ENCODE data around the gene TMEM121.

Gene TMEM121

GRCh38 chr14:105487449-105487985, 38.9 kb upstream of the TMEM121 start:
- peak overlapping the region; percentile 99 for H3K4me2 ChIP-seq
- peaks cover 40% of the 10 kb centered on the region for H3K27me3 ChIP-seq
- peaks cover 80% of the 10 kb centered on the region for H3K4me1 ChIP-seq
- peaks cover 38% of the 10 kb centered on the region for H4K20me1 ChIP-seq
- peak overlapping the region; percentile 58 for H3K27ac ChIP-seq
- peak overlapping the region; percentile 72 for H3K4me3 ChIP-seq
- TF ChIP-seq Cebpa-rat (IDR thresholded peaks at IDR 0.05), result no peak
- peak overlapping the region; percentile 72 for H3K9ac ChIP-seq
- no peaks in the 10 kb centered on the region for H3K9me3 ChIP-seq
- peaks cover 2% of the 10 kb centered on the region for H3K36me3 ChIP-seq

DNA sequence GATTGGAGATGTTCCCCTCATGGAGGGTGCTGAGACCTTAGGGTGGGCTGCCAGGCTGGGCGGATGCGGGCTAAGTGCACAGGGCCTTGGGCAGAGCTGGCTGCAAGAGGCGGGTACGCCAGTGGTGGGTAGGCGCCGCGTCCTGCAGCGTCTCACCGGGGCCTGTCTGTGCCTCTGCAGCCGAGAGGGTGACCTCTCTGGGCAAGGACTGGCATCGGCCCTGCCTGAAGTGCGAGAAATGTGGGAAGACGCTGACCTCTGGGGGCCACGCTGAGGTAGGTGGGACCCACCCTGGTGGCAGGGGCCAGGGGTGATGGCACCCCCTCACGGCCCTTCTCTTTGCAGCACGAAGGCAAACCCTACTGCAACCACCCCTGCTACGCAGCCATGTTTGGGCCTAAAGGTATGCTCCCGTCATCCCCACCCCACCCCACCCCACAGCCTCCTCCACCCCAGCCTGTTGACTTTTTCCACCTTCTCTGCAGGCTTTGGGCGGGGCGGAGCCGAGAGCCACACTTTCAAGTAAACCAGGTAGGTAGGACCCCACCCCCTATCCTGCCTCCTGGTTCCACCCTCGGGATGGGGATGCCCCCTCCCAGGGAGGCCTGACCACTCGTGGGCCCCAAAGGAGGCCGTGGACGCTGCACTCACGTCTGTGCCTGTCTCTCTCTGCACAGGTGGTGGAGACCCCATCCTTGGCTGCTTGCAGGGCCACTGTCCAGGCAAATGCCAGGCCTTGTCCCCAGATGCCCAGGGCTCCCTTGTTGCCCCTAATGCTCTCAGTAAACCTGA, 38.2 kb upstream of the TMEM121 start:
- Histone ChIP-seq H3K4me1 (peaks cover 76% of the 10 kb centered on the region), H3K36me3 (peaks cover 8% of the 10 kb centered on the region), H3K9me3 (no peaks in the 10 kb centered on the region), H3K27me3 (peaks cover 40% of the 10 kb centered on the region), H3K9ac (peak overlapping the region; percentile 72), H4K20me1 (peaks cover 36% of the 10 kb centered on the region), H3K4me3 (peak overlapping the region; percentile 72), H3K27ac (peak overlapping the region; percentile 58; the same call in 1 of the 2 replicates), H3K4me2 (peak overlapping the region; percentile 100)
- no peak for TF ChIP-seq Cebpa-rat (IDR thresholded peaks at IDR 0.05)

DNA sequence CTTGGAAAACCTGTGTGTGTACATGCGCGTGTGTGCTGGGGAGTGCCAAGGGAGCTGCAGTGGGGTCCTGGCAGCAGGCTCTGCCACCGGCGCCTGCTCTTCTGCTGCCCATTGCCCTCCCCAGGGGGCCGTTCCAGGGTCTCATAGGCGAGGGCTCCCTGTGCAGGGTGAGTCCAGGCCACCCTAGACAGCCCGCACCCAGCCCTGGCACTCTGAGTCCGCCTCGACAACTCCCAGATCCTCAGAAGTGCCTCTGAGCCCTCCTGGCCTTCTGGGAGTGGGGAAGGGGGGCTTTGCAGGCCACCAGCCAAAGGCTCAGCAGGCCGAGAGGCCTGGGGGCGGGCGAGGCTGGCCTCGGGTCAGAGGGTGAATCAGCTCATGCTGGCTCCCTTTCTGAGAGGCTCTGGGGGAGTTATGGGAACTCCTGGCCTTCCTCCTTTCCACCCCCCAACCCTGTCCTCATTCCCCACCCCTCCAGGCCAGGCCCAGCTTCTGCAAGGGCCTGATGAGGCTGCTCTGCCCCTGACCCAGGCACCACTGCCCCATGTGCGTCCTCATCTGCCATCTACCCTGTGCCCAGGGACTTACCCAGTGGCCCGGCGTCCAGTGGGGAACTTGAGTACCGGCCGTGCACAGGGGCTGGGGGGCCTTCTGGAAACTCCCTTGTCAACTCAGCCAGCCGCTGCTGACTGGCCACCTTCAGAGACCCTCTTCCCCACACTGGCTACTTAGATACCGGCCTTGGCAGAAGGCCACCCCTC, 37.4 kb upstream of the TMEM121 start:
- H3K4me1 ChIP-seq, result peaks cover 68% of the 10 kb centered on the region
- H3K4me2 ChIP-seq, result peak overlapping the region; percentile 100
- peaks cover 40% of the 10 kb centered on the region for H3K27me3 ChIP-seq
- no peaks in the 10 kb centered on the region for H3K9me3 ChIP-seq
- no peak for TF ChIP-seq Cebpa-rat (IDR thresholded peaks at IDR 0.05)
- peaks cover 13% of the 10 kb centered on the region for H3K36me3 ChIP-seq
- 0 out of 2 replicates have a peak overlapping the region, but pooled peaks have one; percentile 6 for H3K27ac ChIP-seq
- H3K9ac ChIP-seq, result 0 out of 2 replicates have a peak overlapping the region, but pooled peaks have one; percentile 46
- peaks cover 34% of the 10 kb centered on the region for H4K20me1 ChIP-seq
- H3K4me3 ChIP-seq, result peak overlapping the region; percentile 75

GRCh38 chr14:105489542-105490266, 36.7 kb upstream of the TMEM121 start:
- Histone ChIP-seq H3K27me3 (peaks cover 40% of the 10 kb centered on the region), H3K9ac (peak overlapping the region; percentile 82), H3K27ac (peak overlapping the region; percentile 81), H4K20me1 (peaks cover 34% of the 10 kb centered on the region), H3K4me1 (peaks cover 60% of the 10 kb centered on the region), H3K4me3 (peak overlapping the region; percentile 75), H3K4me2 (peak overlapping the region; percentile 100), H3K36me3 (peaks cover 20% of the 10 kb centered on the region), H3K9me3 (no peaks in the 10 kb centered on the region)
- TF ChIP-seq Cebpa-rat (IDR thresholded peaks at IDR 0.05), result no peak

- Histone ChIP-seq H3K9ac (peak overlapping the region; percentile 82), H4K20me1 (peaks cover 34% of the 10 kb centered on the region), H3K4me1 (peaks cover 55% of the 10 kb centered on the region), H3K4me3 (peak overlapping the region; percentile 75), H3K4me2 (peak overlapping the region; percentile 100), H3K36me3 (peaks cover 23% of the 10 kb centered on the region), H3K9me3 (no peaks in the 10 kb centered on the region), H3K27ac (peak overlapping the region; percentile 81), H3K27me3 (peaks cover 37% of the 10 kb centered on the region)
- no peak for TF ChIP-seq Cebpa-rat (IDR thresholded peaks at IDR 0.05)
These were observed 36.2 kb upstream of the TMEM121 start for GRCh38 chr14:105490267-105490571.

GRCh38 chr14:105490572-105491365, 35.6 kb upstream of the TMEM121 start, which contains the start of gene TEDC1:
Gene TEDC1 (plus strand): TSS chr14:105491246. CDS start chr14:105491376, 130 bp downstream.
- Histone ChIP-seq H3K36me3 (peaks cover 28% of the 10 kb centered on the region), H3K9me3 (no peaks in the 10 kb centered on the region), H4K20me1 (peaks cover 34% of the 10 kb centered on the region), H3K4me2 (peak within 1 kb of the TSS; percentile 100), H3K27me3 (peaks cover 32% of the 10 kb centered on the region), H3K9ac (peak within 1 kb of the TSS; percentile 89), H3K4me1 (peaks cover 50% of the 10 kb centered on the region), H3K27ac (peak within 1 kb of the TSS; percentile 91), H3K4me3 (peak within 1 kb of the TSS; percentile 94)
- TF ChIP-seq Cebpa-rat (IDR thresholded peaks at IDR 0.05), result no peak

DNA sequence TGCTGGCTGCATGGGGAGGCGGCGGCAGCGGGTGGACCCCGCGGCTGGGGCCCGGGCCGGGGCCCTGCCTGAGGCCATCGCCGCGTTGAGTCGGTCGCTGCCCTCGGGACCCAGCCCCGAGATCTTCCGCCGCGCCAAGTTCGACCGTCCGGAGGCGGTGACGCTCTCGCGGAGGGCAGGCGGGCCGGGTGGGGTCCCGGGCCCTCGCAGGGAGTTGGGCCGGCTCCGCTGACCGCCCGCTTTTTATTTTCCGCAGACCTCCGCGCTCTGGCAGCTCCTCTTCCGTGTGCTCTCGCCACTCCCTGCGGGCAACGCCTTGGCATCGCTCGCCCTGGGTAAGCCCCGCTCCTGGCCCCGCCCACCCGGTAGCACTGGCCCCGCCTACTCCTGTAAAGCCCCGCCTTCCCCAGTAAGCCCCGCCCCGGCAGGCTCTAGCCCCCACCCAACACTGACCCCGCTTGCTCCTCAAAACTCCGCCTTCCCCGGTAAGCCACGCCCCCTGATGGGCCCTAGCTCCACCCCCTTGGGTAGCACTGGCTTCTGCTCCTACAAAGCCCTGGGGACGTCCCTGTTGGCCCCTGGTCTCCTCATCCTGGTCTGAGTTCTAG, 34.9 kb upstream of the TMEM121 start:
- H3K27ac ChIP-seq, result peak overlapping the region; percentile 91
- peaks cover 31% of the 10 kb centered on the region for H4K20me1 ChIP-seq
- peaks cover 28% of the 10 kb centered on the region for H3K36me3 ChIP-seq
- peak overlapping the region; percentile 94 for H3K4me3 ChIP-seq
- peaks cover 43% of the 10 kb centered on the region for H3K4me1 ChIP-seq
- peaks cover 25% of the 10 kb centered on the region for H3K27me3 ChIP-seq
- H3K9ac ChIP-seq, result peak overlapping the region; percentile 89
- H3K9me3 ChIP-seq, result no peaks in the 10 kb centered on the region
- no peak for TF ChIP-seq Cebpa-rat (IDR thresholded peaks at IDR 0.05)
- peak overlapping the region; percentile 89 for H3K4me2 ChIP-seq

Measured in BLaER1 (cell line).